Medulla oblongata (tissue), 1 donor: ENCODE data around the gene RNF186.
"Not testable (repeated sequence)": the region's sequence is repeated elsewhere in the genome, so short reads cannot be mapped to it uniquely, and the experiment has no call there.

Experiments
- DNase-seq: peaks from one replicate; pipeline ENCODE4 v3.0.0-alpha.2; 2015; ENCODE audit errors: extremely low spot score

The RNF186 gene, protein sequence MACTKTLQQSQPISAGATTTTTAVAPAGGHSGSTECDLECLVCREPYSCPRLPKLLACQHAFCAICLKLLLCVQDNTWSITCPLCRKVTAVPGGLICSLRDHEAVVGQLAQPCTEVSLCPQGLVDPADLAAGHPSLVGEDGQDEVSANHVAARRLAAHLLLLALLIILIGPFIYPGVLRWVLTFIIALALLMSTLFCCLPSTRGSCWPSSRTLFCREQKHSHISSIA

DNA sequence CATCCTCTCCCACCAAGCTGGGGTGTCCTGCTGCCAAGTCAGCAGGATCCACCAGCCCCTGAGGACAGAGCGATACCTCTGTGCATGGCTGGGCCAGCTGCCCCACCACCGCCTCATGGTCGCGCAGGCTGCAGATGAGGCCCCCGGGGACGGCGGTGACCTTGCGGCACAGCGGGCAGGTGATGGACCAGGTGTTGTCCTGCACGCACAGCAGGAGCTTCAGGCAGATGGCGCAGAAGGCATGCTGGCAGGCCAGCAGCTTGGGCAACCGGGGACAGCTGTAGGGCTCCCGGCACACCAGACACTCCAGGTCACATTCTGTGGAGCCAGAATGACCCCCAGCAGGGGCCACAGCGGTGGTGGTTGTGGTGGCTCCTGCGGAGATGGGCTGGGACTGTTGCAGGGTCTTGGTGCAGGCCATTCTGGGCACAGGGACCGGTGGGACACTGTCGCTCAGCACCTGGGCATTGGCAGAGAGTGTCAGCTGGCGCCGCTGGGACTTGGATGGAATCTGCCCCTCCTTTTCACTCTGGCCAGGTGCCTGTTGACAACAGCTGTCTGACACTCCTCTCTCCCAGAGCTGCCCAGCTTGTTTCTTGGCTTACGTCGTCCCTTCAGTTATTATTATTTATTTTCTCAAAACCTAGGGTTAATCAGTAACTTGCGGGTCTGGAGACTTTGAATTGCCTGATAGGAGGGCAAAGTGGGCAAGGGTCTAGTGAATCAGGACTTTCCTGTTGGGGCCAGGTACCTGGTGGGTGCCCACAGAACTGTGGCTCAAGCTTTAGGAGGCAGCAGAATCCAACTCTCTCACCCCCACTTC lies at the start of gene RNF186:
RNF186 (minus strand) TSS at position 603 of the 823 bp plus-strand sequence; CDS start at position 421, 182 bp downstream.
- no peak for DNase-seq

DNA sequence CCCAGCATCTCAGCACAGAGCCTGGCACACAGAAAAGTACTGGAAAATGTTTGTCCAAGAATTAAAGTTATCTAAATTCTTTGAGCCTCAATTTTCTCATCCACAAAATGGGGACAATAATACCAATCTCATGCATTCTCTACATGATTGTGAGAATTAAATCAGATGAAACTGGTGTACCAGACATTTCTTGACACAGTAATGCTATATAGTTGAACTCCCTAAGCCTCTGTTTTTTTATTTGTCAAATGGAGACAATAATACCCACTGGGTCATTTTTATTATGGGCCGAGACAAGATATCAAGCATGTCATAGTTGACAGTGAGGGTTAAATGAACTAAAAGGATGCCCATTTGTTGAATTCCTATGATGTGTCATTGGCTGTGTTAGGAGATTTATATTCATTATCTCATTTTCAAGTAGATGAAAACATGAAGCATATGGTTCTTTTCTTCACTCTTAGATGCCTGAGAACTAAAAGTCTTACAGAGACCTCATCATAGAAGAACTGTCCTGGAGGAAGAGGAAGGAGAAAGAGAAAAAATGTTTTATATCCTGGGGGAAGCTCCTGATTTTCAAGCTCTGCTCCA lies 49.6 kb upstream of the RNF186 start:
- no peak for DNase-seq

DNA sequence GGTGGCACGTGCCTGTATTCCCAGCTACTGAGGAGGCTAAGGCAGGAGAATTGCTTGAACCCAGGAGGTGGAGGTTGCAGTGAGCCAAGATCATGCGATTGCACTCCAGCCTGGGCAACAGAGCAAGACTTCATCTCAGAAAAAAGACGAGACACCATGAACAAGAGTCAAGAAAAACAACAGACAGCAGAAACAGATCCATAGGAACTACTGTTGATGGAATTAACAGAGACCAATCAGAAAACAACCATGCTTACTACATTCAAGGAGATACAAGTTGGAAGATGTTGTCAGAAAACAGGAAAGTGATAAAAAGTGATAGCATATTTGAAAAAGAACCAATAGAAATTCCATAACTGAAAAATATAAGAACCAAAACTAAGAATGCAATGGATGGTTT lies 47.9 kb upstream of the RNF186 start:
- DNase-seq, result no peak

DNA sequence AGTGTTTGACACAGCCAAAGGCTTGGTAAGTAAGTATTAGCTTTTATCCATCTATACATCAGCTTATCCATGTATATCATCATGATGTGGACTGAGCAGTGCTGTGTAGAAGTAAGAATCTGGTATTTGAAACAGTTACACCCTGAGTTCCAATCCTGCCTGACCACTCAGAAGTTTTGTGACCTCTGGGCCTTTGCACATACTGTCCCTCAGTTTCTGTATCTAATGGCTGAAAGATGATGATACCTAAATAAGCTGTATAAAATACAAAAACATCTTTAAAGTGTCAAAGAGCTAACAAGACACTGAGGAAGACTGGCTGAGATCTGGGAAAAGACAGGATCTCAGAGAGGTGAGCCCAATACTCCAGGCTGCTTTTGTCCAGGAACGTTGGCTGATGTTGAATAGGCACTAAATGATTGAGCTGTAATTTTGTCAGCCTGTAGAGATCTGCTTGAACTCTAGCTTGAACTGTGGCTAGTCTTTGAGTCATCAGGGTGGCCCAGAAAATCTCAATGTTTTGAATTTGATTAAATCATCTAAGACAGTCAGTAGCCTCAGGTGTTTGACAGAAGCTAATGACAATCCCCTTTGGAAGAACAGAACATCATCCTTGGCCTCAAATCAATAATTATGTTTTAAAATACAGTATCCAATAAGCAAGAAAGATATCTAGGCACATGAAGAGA lies 46.9 kb upstream of the RNF186 start:
- DNase-seq, result no peak

DNA sequence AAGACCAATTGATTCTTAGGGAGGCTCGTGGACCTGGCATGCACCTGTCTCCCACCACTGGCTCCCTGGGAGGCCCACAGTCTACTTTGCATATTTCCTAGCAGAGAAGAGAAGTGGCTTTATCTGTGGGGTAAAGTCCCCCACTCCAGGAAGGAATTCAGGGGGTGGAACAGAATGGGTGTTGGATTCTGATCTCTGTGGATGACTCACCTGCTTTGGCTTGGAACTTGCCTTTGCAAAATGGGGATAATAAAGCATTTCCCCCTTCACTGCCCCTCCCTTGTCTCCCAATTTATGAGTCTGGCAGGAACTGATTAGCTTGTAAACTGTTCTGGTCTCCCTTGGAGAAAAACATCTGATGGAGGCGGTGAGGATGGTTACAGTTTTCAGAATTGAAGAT lies 46.0 kb upstream of the RNF186 start:
- DNase-seq, result no peak

DNA sequence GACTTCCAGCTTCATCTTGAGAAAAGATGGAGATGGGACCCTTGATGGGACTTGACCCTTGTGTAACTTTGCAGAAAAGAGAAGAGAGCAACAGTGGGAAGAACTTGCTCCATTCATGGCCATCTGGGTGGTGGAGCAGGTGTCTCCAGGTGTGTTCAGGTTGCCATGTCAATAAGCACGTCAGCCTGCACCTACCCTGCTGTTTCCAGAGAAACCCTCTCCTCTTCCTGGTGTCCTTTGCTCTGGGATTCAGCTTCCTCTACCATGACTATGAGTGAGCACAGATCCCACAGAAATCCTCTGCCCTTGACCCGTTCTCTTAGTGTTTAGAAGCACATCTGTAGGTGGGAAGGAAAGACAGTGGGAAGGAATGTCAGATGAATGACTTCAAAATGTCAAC lies 45.3 kb upstream of the RNF186 start:
- DNase-seq, result no peak

DNA sequence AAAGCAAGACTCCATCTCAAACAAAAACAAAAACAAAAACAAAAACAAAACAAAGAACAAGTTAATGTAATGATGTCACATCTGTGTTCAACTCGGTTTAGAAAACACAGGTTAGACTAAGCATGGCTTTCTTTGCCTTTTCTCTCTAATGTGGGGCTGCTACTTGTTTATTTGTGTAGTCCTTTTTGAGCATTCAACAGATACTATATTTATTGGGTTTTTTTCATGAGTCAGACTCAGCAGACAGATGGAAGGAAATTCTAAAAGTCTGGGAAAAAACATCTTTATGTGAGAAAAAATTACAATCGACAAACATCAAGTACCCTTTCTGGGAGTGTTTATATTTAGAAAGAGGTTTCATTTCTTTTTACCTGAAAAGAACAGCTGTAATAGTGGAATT lies 44.8 kb upstream of the RNF186 start:
- no peak for DNase-seq

DNA sequence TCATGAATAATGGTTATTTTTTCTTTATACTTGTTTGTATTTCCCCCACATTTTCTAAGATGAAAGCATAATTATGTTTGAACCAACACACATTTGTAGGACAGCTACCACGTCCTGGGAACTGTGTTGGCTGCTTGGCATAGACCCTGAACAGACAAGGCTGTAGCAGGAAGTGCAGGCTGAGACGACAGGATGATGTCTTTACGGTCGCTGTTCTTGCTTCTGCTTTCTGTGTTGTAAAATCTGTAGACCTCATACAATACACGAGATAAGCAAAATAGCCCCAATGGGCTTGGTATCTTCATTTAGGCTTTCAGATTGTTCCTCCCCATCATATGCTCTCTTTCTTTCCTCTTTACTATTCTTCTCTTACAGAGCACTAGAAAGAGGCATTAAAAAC lies 43.8 kb upstream of the RNF186 start:
- DNase-seq, result no peak

DNA sequence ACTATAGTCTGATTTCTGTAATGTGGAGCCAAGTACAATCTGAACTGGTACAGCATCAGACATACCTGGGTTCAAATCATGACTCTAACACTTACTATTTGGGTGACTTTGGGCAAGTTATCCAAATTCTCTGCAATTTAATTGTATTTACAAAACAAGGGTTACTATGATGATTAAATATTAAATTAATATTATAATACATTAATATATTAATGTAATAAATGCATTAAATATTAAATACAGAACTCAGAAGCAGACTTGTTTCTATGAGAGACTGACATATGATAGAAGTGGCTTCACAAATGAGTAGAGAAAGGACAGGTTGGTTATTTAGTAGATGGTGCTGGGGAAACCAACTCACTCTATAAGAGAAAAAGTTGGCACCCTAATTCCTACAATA lies 39.8 kb upstream of the RNF186 start:
- DNase-seq, result no peak

DNA sequence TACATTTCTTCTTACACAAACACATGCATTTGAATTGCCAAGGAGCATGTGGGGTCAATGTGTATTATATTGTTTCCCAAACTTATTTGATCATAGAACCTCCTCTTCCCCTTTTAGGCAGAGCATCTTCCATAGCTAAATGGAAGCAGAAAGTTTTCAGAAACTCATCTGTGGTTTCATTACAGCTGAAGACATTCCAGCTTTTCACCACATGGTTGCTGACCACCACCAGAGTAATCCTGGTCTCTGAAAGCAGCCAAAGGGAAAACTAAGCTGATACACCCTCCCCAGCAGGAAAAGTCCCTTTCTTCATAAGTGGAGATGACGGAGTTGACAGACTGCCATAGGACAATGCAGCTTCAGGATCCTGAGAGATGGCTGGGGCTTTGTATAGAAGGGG lies 37.0 kb upstream of the RNF186 start:
- no peak for DNase-seq

DNA sequence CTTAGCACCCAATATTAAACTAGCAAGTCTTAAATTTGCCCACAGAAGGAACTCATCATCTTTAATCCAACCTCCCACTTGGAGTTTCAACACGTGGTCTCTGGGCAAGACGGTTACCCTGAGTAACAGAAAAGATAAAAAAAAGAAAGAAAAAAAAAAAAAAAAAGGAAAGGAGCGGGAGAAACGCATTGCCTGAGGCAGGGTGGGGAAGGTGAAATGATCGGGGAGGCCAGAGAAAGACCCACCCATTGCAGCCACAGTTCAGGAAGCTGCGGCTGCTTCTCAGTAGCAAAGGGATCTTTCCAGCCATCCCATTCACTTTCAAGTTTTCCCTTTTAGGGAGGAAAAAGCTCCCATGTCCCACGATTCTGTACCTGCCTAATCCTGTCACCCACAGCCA lies 35.1 kb upstream of the RNF186 start:
- DNase-seq, result no peak

DNA sequence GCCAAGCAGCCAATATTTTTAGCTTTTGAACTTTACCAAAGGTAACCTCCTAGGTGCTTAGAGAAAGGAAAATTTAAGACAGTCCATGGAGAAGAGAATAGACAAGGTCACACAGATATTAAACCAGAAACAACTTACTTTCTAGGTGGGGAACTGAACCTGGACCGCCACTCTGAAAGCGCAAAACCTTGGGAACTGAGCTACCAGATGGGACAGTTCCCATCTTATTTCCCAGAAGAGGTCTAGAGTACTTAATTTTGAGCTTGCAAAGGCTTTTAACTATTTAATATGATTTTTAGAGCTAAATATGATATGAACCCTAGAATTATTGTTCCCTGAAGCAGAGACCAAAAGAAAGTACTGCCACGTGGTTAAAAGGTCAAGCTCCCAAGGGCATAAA lies 34.2 kb upstream of the RNF186 start:
- not testable (repeated sequence) for DNase-seq

DNA sequence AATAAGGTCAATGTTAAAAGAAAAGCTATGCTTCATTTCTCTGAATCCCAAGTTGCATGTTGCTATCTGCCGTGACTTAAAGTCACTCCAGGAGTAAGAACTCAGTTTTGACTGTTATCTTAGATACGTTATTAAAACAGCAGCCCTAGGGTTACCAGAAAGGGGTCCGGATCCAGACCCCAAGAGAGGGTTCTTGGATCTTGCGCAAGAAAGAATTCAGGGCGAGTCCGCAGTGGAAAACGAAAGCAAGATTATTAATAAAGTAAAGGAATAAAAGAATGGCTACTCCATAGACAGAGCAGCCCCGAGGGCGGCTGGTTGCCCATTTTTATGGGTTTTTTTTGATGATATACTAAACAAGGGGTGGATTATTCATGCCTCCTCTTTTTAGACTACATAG lies 32.3 kb upstream of the RNF186 start:
- not testable (repeated sequence) for DNase-seq

DNA sequence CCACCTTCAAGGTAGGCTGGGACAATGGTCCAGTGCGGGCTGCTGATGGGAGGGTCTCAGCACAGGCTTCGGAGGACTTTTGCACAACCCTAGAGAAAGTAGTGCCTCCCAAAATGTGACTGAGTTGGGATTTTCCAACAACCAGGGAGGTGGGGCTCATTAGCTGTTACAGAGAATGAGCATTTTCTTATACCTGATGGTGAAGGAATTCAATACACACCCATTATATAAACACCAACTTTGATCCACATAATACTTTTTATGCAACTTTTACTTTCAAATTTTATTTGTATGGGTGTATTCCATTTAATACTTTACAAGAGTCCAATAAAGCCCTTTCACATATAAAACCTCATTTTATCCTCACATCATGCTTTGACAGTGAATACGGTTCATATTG lies 31.3 kb upstream of the RNF186 start:
- DNase-seq, result no peak

DNA sequence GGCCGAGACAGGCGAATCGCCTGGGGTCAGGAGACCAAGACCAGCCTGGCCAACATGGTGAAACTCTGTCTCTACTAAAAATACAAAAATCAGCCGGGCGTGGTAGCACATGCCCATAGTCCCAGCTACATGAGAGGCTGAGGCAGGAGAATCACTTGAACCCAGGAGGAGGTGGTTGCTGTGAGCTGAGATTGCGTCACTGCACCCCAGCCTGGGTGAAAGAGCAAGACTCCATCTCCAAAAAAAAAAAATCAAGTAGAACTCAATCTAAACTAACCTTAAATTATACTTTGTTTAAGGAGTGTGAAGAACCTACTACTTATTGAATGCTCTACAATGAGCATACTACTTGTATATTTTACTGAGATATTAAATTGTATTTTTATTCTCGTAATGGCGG lies 30.5 kb upstream of the RNF186 start:
- DNase-seq, result no peak

DNA sequence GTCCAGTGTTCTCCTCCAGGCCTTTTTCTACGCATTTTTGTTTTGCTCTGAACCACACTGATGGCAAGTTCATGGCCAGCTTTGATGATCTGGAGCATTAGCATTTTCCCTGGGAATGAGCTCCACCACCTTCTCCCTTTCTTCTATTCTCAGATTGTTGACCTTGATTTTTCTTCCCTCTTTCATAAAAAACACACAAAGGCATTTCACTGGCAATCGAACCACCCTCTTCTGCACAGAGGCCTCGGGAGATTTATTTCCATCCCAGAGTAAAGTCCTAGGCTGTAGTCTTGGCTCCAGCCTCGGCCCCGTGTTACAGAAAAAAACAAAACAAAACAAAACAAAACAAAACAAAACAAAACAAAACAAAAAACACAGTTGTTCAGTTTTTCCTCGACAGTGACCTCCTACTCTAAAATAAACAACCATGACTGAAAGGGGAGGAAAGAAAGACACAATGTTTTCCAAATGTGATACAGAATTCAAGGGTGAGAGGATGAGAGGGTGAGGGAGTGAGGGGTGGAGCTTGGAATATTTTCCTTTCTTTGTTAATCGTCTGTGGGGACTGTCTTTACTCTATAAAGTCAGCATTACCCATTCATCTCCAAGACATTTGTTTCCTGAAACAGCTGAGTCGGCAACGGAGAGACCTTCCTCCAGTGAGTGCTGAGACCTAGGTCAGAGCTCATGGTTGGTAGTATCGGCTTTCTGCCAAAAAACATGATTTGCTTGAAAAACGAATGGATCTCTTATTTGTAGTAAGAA lies 29.8 kb upstream of the RNF186 start:
- DNase-seq, result no peak

DNA sequence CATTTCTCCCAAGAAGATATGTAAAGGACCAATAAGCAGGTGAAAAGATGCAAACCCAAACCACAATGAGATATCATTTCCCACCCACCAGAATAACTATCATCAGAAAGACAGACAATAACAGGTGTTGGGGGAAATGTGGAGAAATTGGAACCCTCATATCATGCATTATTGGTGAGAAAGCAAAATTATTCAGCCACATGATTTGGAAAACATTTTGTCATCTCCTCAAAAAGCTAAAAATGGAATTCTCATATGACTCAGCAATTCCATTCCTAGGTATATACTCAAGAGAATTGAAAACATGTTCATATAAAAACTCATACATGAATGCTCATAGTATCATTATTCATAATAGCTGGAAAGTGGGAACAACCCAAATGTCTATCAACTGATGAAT lies 25.1 kb upstream of the RNF186 start:
- DNase-seq, result no peak

DNA sequence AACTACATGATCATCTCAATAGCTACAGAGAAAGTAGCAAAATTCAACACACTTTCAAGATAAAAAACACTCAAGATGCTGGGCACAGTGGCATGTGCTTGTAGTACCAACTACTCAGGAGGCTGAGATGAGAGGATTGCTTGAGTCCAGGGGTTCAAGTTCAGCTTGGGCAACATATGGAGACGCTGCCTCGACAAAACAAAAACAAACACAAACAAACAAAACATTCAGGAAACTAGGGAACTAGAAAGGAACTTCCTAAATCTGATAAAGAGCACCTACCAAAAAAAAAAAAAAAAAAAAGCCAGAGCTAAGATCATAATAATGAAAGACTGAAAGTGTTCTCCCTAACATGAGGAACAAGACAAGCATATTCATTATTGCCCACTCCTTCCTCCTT lies 22.8 kb upstream of the RNF186 start:
- no peak for DNase-seq

DNA sequence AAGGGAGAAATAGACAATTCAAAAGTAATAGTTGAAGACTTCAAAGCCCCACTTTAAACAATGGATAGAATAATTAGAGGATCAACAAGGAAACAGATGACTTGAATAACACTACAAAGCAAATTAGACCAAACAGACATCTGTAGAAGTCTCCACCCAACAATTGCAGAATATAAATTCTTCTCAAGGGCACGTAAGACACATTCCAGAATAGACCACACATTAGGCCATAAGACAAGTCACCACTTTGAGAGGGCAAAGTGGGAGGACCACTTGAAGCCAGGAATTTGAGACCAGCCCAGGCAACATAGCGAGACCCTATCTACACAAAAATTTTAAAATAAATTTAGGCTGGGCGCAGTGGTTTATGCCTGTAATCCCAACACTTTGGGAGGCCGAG lies 20.5 kb upstream of the RNF186 start:
- no peak for DNase-seq

DNA sequence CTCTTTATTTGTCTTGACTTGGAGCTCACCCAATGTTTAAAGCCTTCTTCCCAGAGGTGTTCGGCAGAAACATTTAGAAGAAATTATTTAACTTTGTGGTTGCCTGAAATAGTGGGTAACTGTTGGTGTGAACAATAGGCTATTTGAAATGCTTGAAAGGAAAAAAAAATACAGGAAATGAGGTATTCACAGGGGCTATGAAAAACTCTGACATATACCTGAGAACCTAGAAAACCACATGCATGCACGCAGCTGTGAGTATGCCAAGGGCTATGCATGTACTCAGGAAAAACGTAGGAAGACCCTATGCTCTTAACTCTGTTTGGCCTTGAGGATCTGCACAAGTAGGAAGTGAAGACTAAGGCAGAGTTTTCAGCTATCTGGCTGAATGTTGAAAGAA lies 16.4 kb upstream of the RNF186 start:
- DNase-seq, result no peak

DNA sequence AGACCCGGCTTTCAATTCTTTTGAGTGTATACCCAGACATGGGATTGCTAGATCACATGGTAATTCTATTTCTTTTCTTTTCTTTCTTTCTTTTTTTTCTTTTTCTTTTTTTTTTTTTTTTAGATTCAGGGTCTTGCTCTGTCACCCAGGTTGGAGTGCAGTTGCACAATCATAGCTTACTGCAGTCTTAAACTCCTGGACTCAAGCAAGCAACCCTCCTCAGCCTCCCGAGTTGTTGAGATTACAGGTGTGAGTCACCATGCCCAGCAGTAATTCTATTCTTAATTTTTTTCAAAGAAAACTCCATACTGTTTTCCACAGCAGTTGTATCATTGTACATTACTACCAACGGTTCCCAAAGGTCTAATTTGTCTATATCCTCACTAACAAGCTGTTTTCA lies 13.5 kb upstream of the RNF186 start:
- no peak for DNase-seq

DNA sequence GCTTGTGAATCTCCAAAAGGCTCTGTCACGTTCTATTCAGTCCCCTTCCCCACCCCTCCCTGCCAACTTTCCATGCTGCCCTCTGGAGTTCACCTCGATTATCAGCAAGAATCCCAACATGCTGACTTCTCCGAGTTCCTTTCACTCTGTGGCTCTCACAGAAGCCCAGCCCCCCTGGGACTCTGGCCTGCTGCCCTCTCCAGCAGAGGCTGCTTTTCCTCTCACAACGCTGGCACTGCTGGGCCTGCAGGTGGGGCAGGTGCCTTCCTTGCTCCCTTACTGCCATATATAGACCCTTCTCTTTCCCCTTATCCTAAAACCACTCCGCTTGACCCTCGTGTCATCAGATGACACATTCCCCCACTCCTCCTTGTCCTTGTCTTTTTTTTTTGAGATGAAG lies 10.2 kb upstream of the RNF186 start:
- no peak for DNase-seq
